ENCODE data around the gene SLPI.

Gene SLPI

DNA sequence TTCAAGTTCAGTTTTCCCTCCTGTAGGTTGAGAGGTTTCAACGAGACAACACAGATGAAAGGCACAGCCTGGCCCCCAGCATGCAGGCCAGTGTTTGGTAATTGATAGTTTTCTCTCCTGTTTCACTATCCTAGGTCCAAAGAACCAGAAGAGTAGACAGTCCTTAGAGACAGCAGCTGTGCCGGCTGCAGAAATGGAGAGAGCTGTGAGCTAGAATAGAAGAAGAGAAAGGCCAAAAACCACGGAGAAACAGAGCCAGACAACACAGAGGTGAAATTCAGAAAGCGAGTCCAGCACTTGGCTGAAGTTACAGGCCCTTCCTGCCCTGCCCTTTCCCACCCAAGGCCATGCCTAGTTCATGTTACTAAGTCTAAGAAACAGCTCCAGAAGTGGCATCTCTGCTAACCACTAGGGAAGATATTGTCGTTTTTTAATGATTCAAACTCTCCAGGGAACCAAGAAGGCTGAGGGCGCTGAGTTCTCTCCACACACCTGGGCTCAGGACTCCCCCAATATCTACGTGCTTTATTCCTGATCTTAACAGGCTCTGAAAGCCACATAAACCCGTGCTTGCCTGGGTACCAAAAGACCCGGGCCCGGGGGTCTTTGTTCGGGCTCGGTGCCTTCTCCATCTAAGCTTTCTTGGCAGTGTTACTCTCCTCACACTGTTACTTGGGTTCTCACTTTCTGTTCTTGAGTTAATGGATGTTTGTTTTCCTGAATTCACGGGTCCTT, 35.7 kb upstream of the SLPI start:
- TF ChIP-seq, protein P1, sequence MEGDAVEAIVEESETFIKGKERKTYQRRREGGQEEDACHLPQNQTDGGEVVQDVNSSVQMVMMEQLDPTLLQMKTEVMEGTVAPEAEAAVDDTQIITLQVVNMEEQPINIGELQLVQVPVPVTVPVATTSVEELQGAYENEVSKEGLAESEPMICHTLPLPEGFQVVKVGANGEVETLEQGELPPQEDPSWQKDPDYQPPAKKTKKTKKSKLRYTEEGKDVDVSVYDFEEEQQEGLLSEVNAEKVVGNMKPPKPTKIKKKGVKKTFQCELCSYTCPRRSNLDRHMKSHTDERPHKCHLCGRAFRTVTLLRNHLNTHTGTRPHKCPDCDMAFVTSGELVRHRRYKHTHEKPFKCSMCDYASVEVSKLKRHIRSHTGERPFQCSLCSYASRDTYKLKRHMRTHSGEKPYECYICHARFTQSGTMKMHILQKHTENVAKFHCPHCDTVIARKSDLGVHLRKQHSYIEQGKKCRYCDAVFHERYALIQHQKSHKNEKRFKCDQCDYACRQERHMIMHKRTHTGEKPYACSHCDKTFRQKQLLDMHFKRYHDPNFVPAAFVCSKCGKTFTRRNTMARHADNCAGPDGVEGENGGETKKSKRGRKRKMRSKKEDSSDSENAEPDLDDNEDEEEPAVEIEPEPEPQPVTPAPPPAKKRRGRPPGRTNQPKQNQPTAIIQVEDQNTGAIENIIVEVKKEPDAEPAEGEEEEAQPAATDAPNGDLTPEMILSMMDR (IDR thresholded peaks at IDR 0.05; ENCODE audit: low read length): no peak
- TF ChIP-seq EZH2 (IDR thresholded peaks at IDR 0.05; ENCODE audit: borderline replicate concordance, low read length): no peak
- no peaks in the 10 kb centered on the region for H4K20me1 ChIP-seq (ENCODE audit: insufficient read depth, low read length)
- H2AFZ ChIP-seq (ENCODE audit: low read length): no peak overlapping the region
- H3K27ac ChIP-seq (ENCODE audit: low read depth, low read length, poor library complexity, severe bottlenecking): no peak overlapping the region
- no peaks in the 10 kb centered on the region for H3K79me2 ChIP-seq (ENCODE audit: insufficient read depth, low read length)
- no peak overlapping the region for H3K9ac ChIP-seq (ENCODE audit: low read length)
- peaks cover 4% of the 10 kb centered on the region; the same call in 1 of the 2 replicates for H3K27me3 ChIP-seq (ENCODE audit: insufficient read depth, low read length)
- H3K9me3 ChIP-seq (ENCODE audit: low read length): no peaks in the 10 kb centered on the region
- H3K9me2 ChIP-seq (ENCODE audit: low read depth, low read length): no peaks in the 10 kb centered on the region
- H3K36me3 ChIP-seq (ENCODE audit: insufficient read depth, low read length): no peaks in the 10 kb centered on the region
- H3F3A ChIP-seq (ENCODE audit: insufficient read depth, low read length): no peaks in the 10 kb centered on the region
- H3K4me1 ChIP-seq (ENCODE audit: insufficient read depth, low read length, severe bottlenecking): no peaks in the 10 kb centered on the region
- no peak overlapping the region for H3K4me3 ChIP-seq (ENCODE audit: low read depth, low read length, poor library complexity, severe bottlenecking)
- H3K4me2 ChIP-seq (ENCODE audit: low read length): no peak overlapping the region

DNA sequence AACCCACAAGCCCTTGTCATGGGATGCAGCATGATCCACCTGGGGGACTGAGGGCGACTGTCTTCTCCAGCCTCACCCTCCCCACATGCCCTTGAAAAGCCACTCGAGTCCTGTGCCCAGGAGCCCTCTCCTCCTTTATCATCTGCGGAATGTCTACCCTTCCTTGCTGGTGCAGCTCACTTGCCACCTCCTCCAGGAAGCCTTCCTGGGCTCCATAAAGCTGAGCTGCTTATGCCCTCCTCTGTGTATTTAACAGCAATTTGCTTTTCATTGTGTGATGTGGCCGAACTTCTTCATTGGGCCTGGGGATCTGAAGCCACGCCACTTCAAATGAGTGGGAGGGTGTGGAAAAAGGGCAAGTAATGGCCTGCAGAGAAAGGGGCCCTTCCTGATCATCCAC, 34.5 kb upstream of the SLPI start:
- Histone ChIP-seq H3K9me2 (ENCODE audit: low read depth, low read length) (no peaks in the 10 kb centered on the region), H3K27me3 (ENCODE audit: insufficient read depth, low read length) (0 out of 2 replicates have a peak, but pooled peaks cover 4% of the 10 kb centered on the region), H4K20me1 (ENCODE audit: insufficient read depth, low read length) (no peaks in the 10 kb centered on the region), H3K4me3 (ENCODE audit: low read depth, low read length, poor library complexity, severe bottlenecking) (no peak overlapping the region), H3K9ac (ENCODE audit: low read length) (no peak overlapping the region), H3F3A (ENCODE audit: insufficient read depth, low read length) (no peaks in the 10 kb centered on the region), H3K36me3 (ENCODE audit: insufficient read depth, low read length) (no peaks in the 10 kb centered on the region), H3K4me2 (ENCODE audit: low read length) (no peak overlapping the region), H3K9me3 (ENCODE audit: low read length) (no peaks in the 10 kb centered on the region), H2AFZ (ENCODE audit: low read length) (no peak overlapping the region), H3K4me1 (ENCODE audit: insufficient read depth, low read length, severe bottlenecking) (no peaks in the 10 kb centered on the region), H3K79me2 (ENCODE audit: insufficient read depth, low read length) (no peaks in the 10 kb centered on the region), H3K27ac (ENCODE audit: low read depth, low read length, poor library complexity, severe bottlenecking) (no peak overlapping the region)
- no peak for TF ChIP-seq EZH2 (IDR thresholded peaks at IDR 0.05; ENCODE audit: borderline replicate concordance, low read length)
- TF ChIP-seq, protein P1 (IDR thresholded peaks at IDR 0.05; ENCODE audit: low read length): no peak

DNA sequence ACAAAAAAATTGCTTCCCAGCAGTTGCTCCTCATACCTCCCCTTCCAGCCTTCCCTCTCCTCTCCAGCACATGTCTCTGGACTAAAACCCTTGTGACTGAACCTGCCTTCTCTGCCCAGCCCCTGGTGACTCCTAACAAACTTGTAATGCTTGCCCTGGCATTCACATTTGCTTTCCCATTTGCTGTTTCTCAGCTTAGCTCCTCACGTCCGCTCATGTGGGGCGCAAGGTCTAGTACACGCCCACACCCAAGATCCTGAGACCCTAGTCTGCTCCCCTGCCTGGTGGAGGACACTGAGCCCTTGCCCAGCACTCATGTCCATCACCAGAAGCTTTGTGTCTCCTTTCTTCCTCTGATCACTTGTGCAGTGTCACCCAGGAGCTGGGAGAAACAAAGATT, 34.0 kb upstream of the SLPI start:
- Histone ChIP-seq H3F3A (ENCODE audit: insufficient read depth, low read length) (no peaks in the 10 kb centered on the region), H3K27me3 (ENCODE audit: insufficient read depth, low read length) (0 out of 2 replicates have a peak, but pooled peaks cover 4% of the 10 kb centered on the region), H3K36me3 (ENCODE audit: insufficient read depth, low read length) (no peaks in the 10 kb centered on the region), H3K4me1 (ENCODE audit: insufficient read depth, low read length, severe bottlenecking) (no peaks in the 10 kb centered on the region), H3K4me2 (ENCODE audit: low read length) (no peak overlapping the region), H3K27ac (ENCODE audit: low read depth, low read length, poor library complexity, severe bottlenecking) (no peak overlapping the region), H4K20me1 (ENCODE audit: insufficient read depth, low read length) (no peaks in the 10 kb centered on the region), H3K79me2 (ENCODE audit: insufficient read depth, low read length) (no peaks in the 10 kb centered on the region), H3K9ac (ENCODE audit: low read length) (no peak overlapping the region), H2AFZ (ENCODE audit: low read length) (no peak overlapping the region), H3K4me3 (ENCODE audit: low read depth, low read length, poor library complexity, severe bottlenecking) (no peak overlapping the region), H3K9me2 (ENCODE audit: low read depth, low read length) (no peaks in the 10 kb centered on the region), H3K9me3 (ENCODE audit: low read length) (no peaks in the 10 kb centered on the region)
- TF ChIP-seq EZH2 (IDR thresholded peaks at IDR 0.05; ENCODE audit: borderline replicate concordance, low read length): no peak
- TF ChIP-seq, protein P1 (IDR thresholded peaks at IDR 0.05; ENCODE audit: low read length): no peak

All from OCI-LY1 (cell line).